T-helper 22 cell (primary cell): ENCODE results near the gene CSTF1.

Source experiments
- DNase-seq: peaks from one replicate; pipeline ENCODE4 v3.0.0-alpha.2; 2020; ENCODE audit warnings: low read depth

CSTF1 gene

GRCh38 chr20:56429502-56429901 lies 37.1 kb downstream of the CSTF1 start:
- DNase-seq, result no peak

- DNase-seq, result no peak
Observed at GRCh38 chr20:56429941-56430340, 37.5 kb downstream of the CSTF1 start.

- DNase-seq, result no peak
Observed at GRCh38 chr20:56430461-56430860, 38.0 kb downstream of the CSTF1 start.

- no peak for DNase-seq
Observed at GRCh38 chr20:56430957-56431356, 38.5 kb downstream of the CSTF1 start.

- no peak for DNase-seq
Observed at GRCh38 chr20:56431471-56431870, 39.0 kb downstream of the CSTF1 start.

GRCh38 chr20:56433221-56433879 lies 40.9 kb downstream of the CSTF1 start:
- no peak for DNase-seq

GRCh38 chr20:56433880-56434255 lies 41.4 kb downstream of the CSTF1 start:
- DNase-seq, result no peak

- DNase-seq, result no peak
Observed at GRCh38 chr20:56437196-56437960, 44.9 kb downstream of the CSTF1 start.

- no peak for DNase-seq
Observed at GRCh38 chr20:56438284-56438683, 45.8 kb downstream of the CSTF1 start.

- no peak for DNase-seq
Observed at GRCh38 chr20:56439771-56440291, 47.4 kb downstream of the CSTF1 start.

GRCh38 chr20:56440346-56441007 lies 48.0 kb downstream of the CSTF1 start:
- peak; percentile 65 for DNase-seq

GRCh38 chr20:56442389-56443365 lies 50.2 kb downstream of the CSTF1 start:
- DNase-seq, result no peak

- no peak for DNase-seq
Observed at GRCh38 chr20:56443654-56444540, 51.5 kb downstream of the CSTF1 start.

- DNase-seq, result no peak
Observed at GRCh38 chr20:56445130-56445529, 52.7 kb downstream of the CSTF1 start.

GRCh38 chr20:56445540-56445939 lies 53.1 kb downstream of the CSTF1 start:
- no peak for DNase-seq

GRCh38 chr20:56447227-56447626 lies 54.8 kb downstream of the CSTF1 start:
- DNase-seq, result no peak

- no peak for DNase-seq
Observed at GRCh38 chr20:56449459-56449858, 57.0 kb downstream of the CSTF1 start.

GRCh38 chr20:56451056-56451765 lies 58.8 kb downstream of the CSTF1 start:
- DNase-seq, result no peak

- DNase-seq, result no peak
Observed at GRCh38 chr20:56453352-56453751, 60.9 kb downstream of the CSTF1 start.

GRCh38 chr20:56454754-56455153 lies 62.3 kb downstream of the CSTF1 start:
- no peak for DNase-seq
